HEK293 (cell line): Measurements from ENCODE around the gene CCNG1.

Source experiments
- CTCF ChIA-PET: fragments of 350-600 bp; formaldehyde crosslinking; extraction: SDS; loops from one replicate; lab custom pipeline; 2021; ENCODE audit warnings: antibody characterized with exemption; lab: Yijun Ruan, JAX
- POLR2A ChIA-PET: fragments of 300-600 bp; formaldehyde crosslinking; extraction: SDS; loops from one replicate; lab custom pipeline; 2020; ENCODE audit warnings: antibody characterized with exemption, inconsistent platforms; lab: Yijun Ruan, JAX
- H3K27ac ChIP-seq: fragments of 200-500 bp; sonication (Bioruptor generic); 2 replicates; pipeline ENCODE4 v1.5.1; 2014; ENCODE audit warnings: low read depth, low read length, control low read depth, inconsistent platforms; ENCODE audit errors: extremely low read depth
- H3K36me3 ChIP-seq, 2 experiments: fragments of 200-500 bp in 1 of 2; sonication (Bioruptor generic) in 1 of 2; 1 replicate in 1 of 2; 2 replicates in 1 of 2; pipeline ENCODE4 v1.5.1; 2014 to 2017; ENCODE audit warnings: inconsistent platforms in 2 of 2, low read length in 2 of 2; ENCODE audit not compliant: control insufficient read depth in 2 of 2, insufficient read depth in 1 of 2
- H3K4me1 ChIP-seq: fragments of 200-500 bp; sonication (Bioruptor generic); 2 replicates; pipeline ENCODE4 v1.5.1; 2014; ENCODE audit warnings: mild to moderate bottlenecking, low read length, inconsistent platforms; ENCODE audit not compliant: control insufficient read depth, insufficient read depth
- H3K4me3 ChIP-seq: 2 replicates; pipeline ENCODE4 v1.5.1; 2011; ENCODE audit warnings: low read depth, mild to moderate bottlenecking, control low read depth, low read length, moderate library complexity
- H3K9me3 ChIP-seq: fragments of 200-500 bp; sonication (Bioruptor generic); 2 replicates; pipeline ENCODE4 v1.5.1; 2014; ENCODE audit warnings: low read depth, low read length, inconsistent platforms; ENCODE audit not compliant: control insufficient read depth, insufficient read depth
- HOXD13 ChIP-seq: sonication (generic); formaldehyde crosslinking; IDR thresholded peaks from 2 replicates; pipeline ENCODE4 v1.8.0; 2022; ENCODE audit warnings: missing genetic modification reagents, borderline replicate concordance
- IKZF3 ChIP-seq: fragments of 450-650 bp; IDR thresholded peaks from 2 replicates; pipeline ENCODE4 v1.5.0; 2018; ENCODE audit warnings: missing biosample characterization, mild to moderate bottlenecking, missing genetic modification characterization, moderate library complexity
- KLF8 ChIP-seq: fragments of 450-650 bp; formaldehyde crosslinking; IDR thresholded peaks from 2 replicates; pipeline ENCODE4 v1.5.1; 2016; ENCODE audit warnings: missing biosample characterization, missing genetic modification characterization
- KLF9 ChIP-seq: fragments of 450-650 bp; formaldehyde crosslinking; IDR thresholded peaks from 2 replicates; pipeline ENCODE4 v1.5.1; 2016; ENCODE audit warnings: missing biosample characterization, missing genetic modification characterization, low read depth
- OVOL3 ChIP-seq: fragments of 450-650 bp; formaldehyde crosslinking; IDR thresholded peaks from 2 replicates; pipeline ENCODE4 v1.5.1; 2016; ENCODE audit warnings: missing biosample characterization, missing genetic modification characterization
- PRDM1 ChIP-seq: fragments of 450-650 bp; formaldehyde crosslinking; IDR thresholded peaks from 2 replicates; pipeline ENCODE4; 2016; ENCODE audit warnings: missing biosample characterization, missing genetic modification characterization
- PRDM10 ChIP-seq: fragments of 450-650 bp; formaldehyde crosslinking; IDR thresholded peaks from 2 replicates; pipeline ENCODE4 v1.5.1; 2016; ENCODE audit warnings: missing biosample characterization, missing genetic modification characterization
- REPIN1 ChIP-seq: fragments of 450-650 bp; formaldehyde crosslinking; IDR thresholded peaks from 2 replicates; pipeline ENCODE4 v1.5.1; 2017; ENCODE audit warnings: missing biosample characterization, missing genetic modification characterization, low read depth
- ZBTB17 ChIP-seq: fragments of 450-650 bp; formaldehyde crosslinking; IDR thresholded peaks from 2 replicates; pipeline ENCODE4 v1.5.1; 2016; ENCODE audit warnings: missing biosample characterization, missing genetic modification characterization
- ZEB2 ChIP-seq: fragments of 450-650 bp; formaldehyde crosslinking; IDR thresholded peaks from 2 replicates; pipeline ENCODE4 v1.5.1; 2016; ENCODE audit warnings: missing biosample characterization, missing genetic modification characterization
- ZNF112 ChIP-seq: fragments of 450-650 bp; formaldehyde crosslinking; IDR thresholded peaks from 2 replicates; pipeline ENCODE4 v1.5.0; 2017; ENCODE audit warnings: missing biosample characterization, missing genetic modification characterization
- ZNF121 ChIP-seq: fragments of 450-650 bp; formaldehyde crosslinking; IDR thresholded peaks from 2 replicates; pipeline ENCODE4 v1.5.1; 2016; ENCODE audit warnings: missing biosample characterization, missing genetic modification characterization
- ZNF138 ChIP-seq: fragments of 450-650 bp; formaldehyde crosslinking; IDR thresholded peaks from 2 replicates; pipeline ENCODE4 v1.5.1; 2016; ENCODE audit warnings: missing biosample characterization, missing genetic modification characterization, borderline replicate concordance
- ZNF335 ChIP-seq: fragments of 450-650 bp; formaldehyde crosslinking; conservative IDR thresholded peaks from 2 replicates; pipeline ENCODE4 v1.5.1; 2016; ENCODE audit warnings: missing biosample characterization, missing genetic modification characterization
- ZNF76 ChIP-seq: fragments of 450-650 bp; formaldehyde crosslinking; IDR thresholded peaks from 2 replicates; pipeline ENCODE4; 2016; ENCODE audit warnings: low read depth, missing biosample characterization, missing genetic modification characterization, borderline replicate concordance
- ZSCAN4 ChIP-seq: fragments of 450-650 bp; formaldehyde crosslinking; IDR thresholded peaks from 2 replicates; pipeline ENCODE4 v1.5.1; 2017; ENCODE audit warnings: missing biosample characterization, missing genetic modification characterization

The CCNG1 gene

DNA sequence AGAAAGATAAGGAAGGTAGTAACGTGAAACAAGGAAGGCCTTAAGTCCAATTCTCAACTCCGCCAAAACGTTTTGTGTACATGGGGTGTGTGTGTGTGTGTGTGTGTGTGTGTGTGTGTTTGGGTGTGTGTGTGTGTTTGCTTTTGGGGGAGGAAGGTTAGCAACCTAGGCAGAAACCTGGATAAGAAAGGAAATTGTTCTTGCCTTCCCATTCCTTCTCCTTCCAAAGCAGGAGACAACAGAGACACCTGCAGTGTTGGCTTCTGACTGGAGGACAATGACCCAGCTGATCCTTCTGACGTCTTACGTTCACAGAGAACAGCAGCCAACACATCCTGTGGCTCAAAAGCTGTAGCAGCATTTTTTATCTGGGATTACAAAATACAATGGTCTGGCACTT, 4.1 kb upstream of the CCNG1 start:
- Histone ChIP-seq H3K4me3 (no peak overlapping the region), H3K36me3 (no peaks in the 10 kb centered on the region), H3K9me3 (no peaks in the 10 kb centered on the region)
- POLR2A ChIA-PET = no interaction called here
- TF ChIP-seq ZNF138 (tag by site-specific recombination) (no peak), ZNF76 (tag by site-specific recombination) (no peak), KLF9 (tag by site-specific recombination) (no peak), ZNF121 (tag by site-specific recombination) (no peak), REPIN1 (tag by site-specific recombination) (no peak), ZSCAN4 (tag by site-specific recombination) (peak; percentile 63)
- TF ChIP-seq, all 188 proteins: peak for 1
- no peaks in the 10 kb centered on the region; the same call in 1 of the 2 replicates for H3K4me1 ChIP-seq
- CTCF ChIA-PET = no interaction called here
- H3K27ac ChIP-seq = no peak overlapping the region

DNA sequence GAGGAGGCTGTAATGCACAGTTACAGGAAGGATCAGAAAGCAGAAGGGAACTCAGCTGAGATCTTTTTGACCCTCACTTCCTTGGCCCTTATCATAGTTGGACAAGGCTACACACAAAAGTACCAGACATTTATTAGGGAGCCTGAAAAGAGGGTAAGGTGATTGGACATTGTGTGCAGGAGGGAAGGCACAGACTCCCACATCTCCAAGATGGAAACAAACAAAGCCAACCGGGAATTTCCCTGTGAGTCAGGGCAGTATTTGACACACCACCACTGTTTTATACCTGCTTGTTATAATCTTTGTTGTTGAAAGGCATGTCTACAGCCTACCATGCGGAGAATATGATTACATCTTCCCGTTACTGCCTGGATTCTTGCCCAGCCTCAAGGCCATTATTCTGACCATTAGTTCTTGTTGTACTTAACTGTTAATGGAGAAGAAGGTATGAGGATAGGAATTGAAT, 3.0 kb upstream of the CCNG1 start:
- no peak overlapping the region for H3K27ac ChIP-seq
- no peak overlapping the region for H3K4me3 ChIP-seq
- ChIA-PET POLR2A (no interaction called here), CTCF (interaction anchor here (0.6 to 0.9 kb wide), 2 partner anchors 26 to 87 kb away, joined by 3 to 6 read pairs; no protein-coding TSS in a partner anchor)
- H3K4me1 ChIP-seq = peaks cover 4% of the 10 kb centered on the region; the same call in 1 of the 2 replicates
- H3K9me3 ChIP-seq = no peaks in the 10 kb centered on the region
- no peak for TF ChIP-seq HOXD13 (CRISPR knock-in tag)
- 0 out of 2 replicates have a peak, but pooled peaks have one; percentile 39 for TF ChIP-seq IKZF3 (tag by site-specific recombination)
- TF ChIP-seq ZNF335 (tag by site-specific recombination) = peak; percentile 63
- peaks cover 0 to 7% of the 10 kb centered on the region in 2 experiments; a peak in 1 of 3 replicates for H3K36me3 ChIP-seq

- Histone ChIP-seq H3K9me3 (no peaks in the 10 kb centered on the region), H3K27ac (no peak overlapping the region), H3K4me1 (peaks cover 5% of the 10 kb centered on the region; the same call in 1 of the 2 replicates), H3K36me3 (peaks cover 13 to 27% of the 10 kb centered on the region in 2 experiments; a peak in 2 of 3 replicates), H3K4me3 (no peak overlapping the region)
- ChIA-PET CTCF (no interaction called here), POLR2A (interaction anchor here (1.0 kb wide), 1 partner anchor 24 kb away, joined by 3 read pairs; the partner anchor contains the start of gene HMMR)
- TF ChIP-seq PRDM1 (tag by site-specific recombination) = peak; percentile 92
- no peak for TF ChIP-seq KLF8 (tag by site-specific recombination)
- no peak for TF ChIP-seq OVOL3 (tag by site-specific recombination)
- TF ChIP-seq ZEB2 (tag by site-specific recombination) = no peak
- TF ChIP-seq ZBTB17 (tag by site-specific recombination) = 0 out of 2 replicates have a peak, but pooled peaks have one; percentile 31
- no peak for TF ChIP-seq ZNF112
- TF ChIP-seq PRDM10 = no peak
These were observed 880 bp upstream of the CCNG1 start for GRCh38 chr5:163436515-163436914.
